SK-N-SH (cell line): ENCODE results near the gene GPATCH4. TPM values are rescaled to one million over a fixed set of nuclear protein-coding genes. Genes with fewer than 3 reads are reported as not detected.

Experiments
- CTCF ChIA-PET: fragments of 300-600, 350-600 bp; formaldehyde crosslinking; extraction: SDS; loops from one replicate; lab custom pipeline; 2021; lab: Yijun Ruan, JAX
- POLR2A ChIA-PET: fragments of 350-600 bp; sonication (Branson Sonifier 250); formaldehyde crosslinking; extraction: SDS; loops from one replicate; lab custom pipeline; 2020; ENCODE audit warnings: antibody characterized with exemption, inconsistent platforms; lab: Yijun Ruan, JAX
- DNase-seq: peaks from one replicate; pipeline ENCODE4 v3.0.0; 2012
- H2AFZ ChIP-seq: fragments of 200-600 bp; sonication (generic); 2 replicates; pipeline ENCODE4 v1.8.1; 2016; ENCODE audit warnings: antibody characterized with exemption, mild to moderate bottlenecking, low read depth
- H3F3A ChIP-seq: fragments of 200-600 bp; sonication (generic); replicated peaks from 2 replicates; pipeline ENCODE3; 2016; ENCODE audit warnings: antibody characterized with exemption, mild to moderate bottlenecking; ENCODE audit not compliant: insufficient read depth
- H3K27ac ChIP-seq, 2 experiments: fragments of 200-500 bp in 1 of 2; fragments of 200-600 bp in 1 of 2; sonication (Bioruptor generic) in 1 of 2; sonication (generic), shearing (Covaris generic) in 1 of 2; 2 replicates each; pipeline versions ENCODE4 v1.5.1 to v1.6.1; 2014 to 2016; ENCODE audit warnings: low read depth in 2 of 2, inconsistent platforms in 1 of 2, low read length in 1 of 2, mild to moderate bottlenecking in 1 of 2, mixed read lengths in 1 of 2
- H3K27me3 ChIP-seq: fragments of 200-600 bp; sonication (generic), shearing (Covaris generic); 2 replicates; pipeline ENCODE4 v1.6.1; 2016; ENCODE audit warnings: mixed run types; ENCODE audit not compliant: insufficient read depth
- H3K36me3 ChIP-seq, 2 experiments: fragments of 200-500 bp in 1 of 2; fragments of 200-600 bp in 1 of 2; sonication (Bioruptor generic) in 1 of 2; sonication (generic) in 1 of 2; replicated peaks in 1 of 2; 2 replicates each; pipeline versions ENCODE3 to v1.5.1; 2014 to 2016; ENCODE audit warnings: low read length in 1 of 2, mild to moderate bottlenecking in 1 of 2; ENCODE audit not compliant: insufficient read depth in 2 of 2, control insufficient read depth in 1 of 2
- H3K4me1 ChIP-seq, 2 experiments: fragments of 200-500 bp in 1 of 2; fragments of 200-600 bp in 1 of 2; sonication (Bioruptor generic) in 1 of 2; sonication (generic), shearing (Covaris generic) in 1 of 2; 2 replicates each; pipeline versions ENCODE4 v1.5.1 to v1.6.1; 2014 to 2016; ENCODE audit warnings: low read depth in 1 of 2, low read length in 1 of 2, mixed run types in 1 of 2; ENCODE audit not compliant: insufficient read depth in 2 of 2, control insufficient read depth in 1 of 2
- H3K4me2 ChIP-seq: fragments of 200-600 bp; sonication (generic), shearing (Covaris generic); 2 replicates; pipeline ENCODE4 v1.6.1; 2017; ENCODE audit warnings: mixed run types
- H3K4me3 ChIP-seq, 2 experiments: fragments of 200-500 bp in 1 of 2; fragments of 200-600 bp in 1 of 2; sonication (Bioruptor generic) in 1 of 2; sonication (generic), shearing (Covaris generic) in 1 of 2; 2 replicates each; pipeline versions ENCODE4 v1.5.1 to v1.8.1; 2014 to 2016; ENCODE audit warnings: low read depth in 2 of 2, inconsistent platforms in 1 of 2, low read length in 1 of 2, mild to moderate bottlenecking in 1 of 2, mixed read lengths in 1 of 2, moderate library complexity in 1 of 2
- H3K79me2 ChIP-seq: fragments of 200-600 bp; sonication (generic); 2 replicates; pipeline ENCODE4 v1.8.1; 2017; ENCODE audit warnings: mild to moderate bottlenecking; ENCODE audit not compliant: insufficient read depth
- H3K9ac ChIP-seq: fragments of 200-600 bp; sonication (generic); 2 replicates; pipeline ENCODE4 v1.6.1; 2017; ENCODE audit warnings: mixed run types
- H3K9me2 ChIP-seq: fragments of 200-600 bp; sonication (generic); 2 replicates; pipeline ENCODE4 v1.6.1; 2017; ENCODE audit warnings: mixed run types
- H3K9me3 ChIP-seq: fragments of 200-600 bp; sonication (generic); 2 replicates; pipeline ENCODE4 v1.6.1; 2017; ENCODE audit warnings: mixed run types, mild to moderate bottlenecking, moderate library complexity
- H4K20me1 ChIP-seq: fragments of 200-600 bp; sonication (generic); 2 replicates; pipeline ENCODE4 v1.6.1; 2017; ENCODE audit warnings: mild to moderate bottlenecking, mixed run types; ENCODE audit not compliant: insufficient read depth
- CTCF ChIP-seq: fragments of 200-600 bp; sonication (generic); IDR thresholded peaks from 2 replicates; pipeline ENCODE4 v1.6.1; 2017; ENCODE audit warnings: antibody characterized with exemption, mild to moderate bottlenecking, moderate library complexity
- EZH2phosphoT487 ChIP-seq: fragments of 200-600 bp; sonication (generic); IDR thresholded peaks from 2 replicates; pipeline ENCODE4 v1.6.1; 2017; ENCODE audit warnings: low read depth, mixed run types, mild to moderate bottlenecking, antibody characterized with exemption, moderate library complexity, borderline replicate concordance
- FOSL2 ChIP-seq: IDR thresholded peaks from 2 replicates; pipeline ENCODE4 v1.4.0; 2012; ENCODE audit warnings: low read depth, mild to moderate bottlenecking, moderate library complexity, borderline replicate concordance
- FOXM1 ChIP-seq: IDR thresholded peaks from 2 replicates; pipeline ENCODE4 v1.4.0; 2012; ENCODE audit warnings: low read depth, mild to moderate bottlenecking
- GATA2 ChIP-seq: sonication (generic); formaldehyde crosslinking; IDR thresholded peaks from 2 replicates; pipeline ENCODE4 v1.5.0; 2020; ENCODE audit warnings: mild to moderate bottlenecking, missing genetic modification reagents
- MAX ChIP-seq: IDR thresholded peaks from 2 replicates; pipeline ENCODE4 v1.4.0; 2012; ENCODE audit warnings: low read depth
- NFIC ChIP-seq: IDR thresholded peaks from 2 replicates; pipeline ENCODE4 v1.4.0; 2012; ENCODE audit warnings: borderline replicate concordance
- NRF1 ChIP-seq: IDR thresholded peaks from 2 replicates; pipeline ENCODE4 v1.6.1; 2012; ENCODE audit warnings: low read depth, mild to moderate bottlenecking, low read length
- PBX3 ChIP-seq: IDR thresholded peaks from 2 replicates; pipeline ENCODE4; 2012
- RAD21 ChIP-seq: IDR thresholded peaks from 2 replicates; pipeline ENCODE4 v1.6.1; 2012; ENCODE audit warnings: mild to moderate bottlenecking, low read length
- RCOR1 ChIP-seq: fragments of 150-350 bp; IDR thresholded peaks from 2 replicates; pipeline ENCODE4 v1.6.1; 2017; ENCODE audit warnings: antibody characterized with exemption, low read length
- RFX5 ChIP-seq: IDR thresholded peaks from 2 replicates; pipeline ENCODE4 v1.6.1; 2012; ENCODE audit warnings: mild to moderate bottlenecking, improper control_type of control experiment, low read length
- SIN3A ChIP-seq: IDR thresholded peaks from 2 replicates; pipeline ENCODE4 v1.6.1; 2012; ENCODE audit warnings: low read depth, mild to moderate bottlenecking, low read length, moderate library complexity, borderline replicate concordance
- SMC3 ChIP-seq: IDR thresholded peaks from 2 replicates; pipeline ENCODE4 v1.6.1; 2012; ENCODE audit warnings: low read depth, low read length, improper control_type of control experiment
- TCF12 ChIP-seq: IDR thresholded peaks from 2 replicates; pipeline ENCODE4 v1.4.0; 2012
- USF2 ChIP-seq: fragments of 150-350 bp; IDR thresholded peaks from 2 replicates; pipeline ENCODE4 v1.6.1; 2017; ENCODE audit warnings: antibody characterized with exemption, low read length, low read depth, borderline replicate concordance
- ZBTB33 ChIP-seq: IDR thresholded peaks from 2 replicates; pipeline ENCODE4 v1.4.0; 2012; ENCODE audit warnings: low read depth, borderline replicate concordance
- WGBS: methylation state at CpG from one replicate; pipeline ENCODE4 v1.1.6; 2017; ENCODE audit warnings: low lambda C conversion rate; 5-methylcytosine and 5-hydroxymethylcytosine counted together
- polyA plus RNA-seq, 3 experiments: library from polyadenylated mRNA; depleted of rRNA; stranded (reverse); fragments of >200 nt; gene quantifications; 2 replicates each; pipeline ENCODE4 v1.2.3, GENCODE V29; 2012
- TF ChIP-seq, protein P1 (sequence below): IDR thresholded peaks from 2 replicates; pipeline ENCODE4 v1.6.1; 2012; ENCODE audit warnings: mild to moderate bottlenecking, low read depth, low read length, moderate library complexity
- TF ChIP-seq, protein P2 (sequence below): IDR thresholded peaks from 2 replicates; pipeline ENCODE4 v1.4.0; 2012; ENCODE audit warnings: low read depth, borderline replicate concordance

GPATCH4 gene
- polyA plus RNA-seq, 1 of the 3 experiments (the other 2 are of a cell fraction) = 36.6 TPM

GRCh38 chr1:156629823-156630449 is 28.7 kb upstream of the GPATCH4 start (continued):
- TF ChIP-seq GATA2 (CRISPR knock-in tag) (no peak), TCF12 (no peak), SIN3A (no peak), ZBTB33 (no peak)

- Histone ChIP-seq H3K36me3 (no peaks in the 10 kb centered on the region), H3K9ac (no peak overlapping the region), H3K4me1 (peaks cover 0 to 13% of the 10 kb centered on the region in 2 experiments; a peak in 1 of 4 replicates), H4K20me1 (no peaks in the 10 kb centered on the region), H3K4me2 (no peak overlapping the region), H3F3A (peaks cover 5% of the 10 kb centered on the region), H3K27me3 (peaks cover 35% of the 10 kb centered on the region), H3K4me3 (no peak overlapping the region; a peak in 1 of 4 replicates), H3K9me3 (no peaks in the 10 kb centered on the region), H3K79me2 (no peaks in the 10 kb centered on the region), H3K27ac (no peak overlapping the region), H3K9me2 (no peaks in the 10 kb centered on the region), H2AFZ (no peak overlapping the region)
- POLR2A ChIA-PET = interaction anchor here (0.6 to 1.7 kb wide), 3 partner anchors 29 to 80 kb away, joined by 3 to 7 read pairs (median 5); partner anchors contain the start of gene NES
- CTCF ChIA-PET = interaction anchor here (0.6 to 18.0 kb wide), 29 partner anchors 8 to 315 kb away, joined by 3 to 643 read pairs (median 6); partner anchors contain the start of genes BCAN, CRABP2, GPATCH4 and HAPLN2
- DNase-seq = peak; percentile 60
- 96% methylated on average over 2 of the region's 2 CpGs for WGBS
- TF ChIP-seq RFX5 (no peak), PBX3 (peak; percentile 78), FOXM1 (no peak), USF2 (no peak), NFIC (no peak), EZH2phosphoT487 (no peak), SMC3 (peak; percentile 79), RCOR1 (no peak), RAD21 (peak; percentile 70), CTCF (peak; percentile 79), FOSL2 (no peak), NRF1 (no peak), MAX (0 out of 2 replicates have a peak, but pooled peaks have one; percentile 25), TCF12 (no peak)
- TF ChIP-seq, protein P1, sequence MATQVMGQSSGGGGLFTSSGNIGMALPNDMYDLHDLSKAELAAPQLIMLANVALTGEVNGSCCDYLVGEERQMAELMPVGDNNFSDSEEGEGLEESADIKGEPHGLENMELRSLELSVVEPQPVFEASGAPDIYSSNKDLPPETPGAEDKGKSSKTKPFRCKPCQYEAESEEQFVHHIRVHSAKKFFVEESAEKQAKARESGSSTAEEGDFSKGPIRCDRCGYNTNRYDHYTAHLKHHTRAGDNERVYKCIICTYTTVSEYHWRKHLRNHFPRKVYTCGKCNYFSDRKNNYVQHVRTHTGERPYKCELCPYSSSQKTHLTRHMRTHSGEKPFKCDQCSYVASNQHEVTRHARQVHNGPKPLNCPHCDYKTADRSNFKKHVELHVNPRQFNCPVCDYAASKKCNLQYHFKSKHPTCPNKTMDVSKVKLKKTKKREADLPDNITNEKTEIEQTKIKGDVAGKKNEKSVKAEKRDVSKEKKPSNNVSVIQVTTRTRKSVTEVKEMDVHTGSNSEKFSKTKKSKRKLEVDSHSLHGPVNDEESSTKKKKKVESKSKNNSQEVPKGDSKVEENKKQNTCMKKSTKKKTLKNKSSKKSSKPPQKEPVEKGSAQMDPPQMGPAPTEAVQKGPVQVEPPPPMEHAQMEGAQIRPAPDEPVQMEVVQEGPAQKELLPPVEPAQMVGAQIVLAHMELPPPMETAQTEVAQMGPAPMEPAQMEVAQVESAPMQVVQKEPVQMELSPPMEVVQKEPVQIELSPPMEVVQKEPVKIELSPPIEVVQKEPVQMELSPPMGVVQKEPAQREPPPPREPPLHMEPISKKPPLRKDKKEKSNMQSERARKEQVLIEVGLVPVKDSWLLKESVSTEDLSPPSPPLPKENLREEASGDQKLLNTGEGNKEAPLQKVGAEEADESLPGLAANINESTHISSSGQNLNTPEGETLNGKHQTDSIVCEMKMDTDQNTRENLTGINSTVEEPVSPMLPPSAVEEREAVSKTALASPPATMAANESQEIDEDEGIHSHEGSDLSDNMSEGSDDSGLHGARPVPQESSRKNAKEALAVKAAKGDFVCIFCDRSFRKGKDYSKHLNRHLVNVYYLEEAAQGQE = peak; percentile 90
- TF ChIP-seq, protein P2, sequence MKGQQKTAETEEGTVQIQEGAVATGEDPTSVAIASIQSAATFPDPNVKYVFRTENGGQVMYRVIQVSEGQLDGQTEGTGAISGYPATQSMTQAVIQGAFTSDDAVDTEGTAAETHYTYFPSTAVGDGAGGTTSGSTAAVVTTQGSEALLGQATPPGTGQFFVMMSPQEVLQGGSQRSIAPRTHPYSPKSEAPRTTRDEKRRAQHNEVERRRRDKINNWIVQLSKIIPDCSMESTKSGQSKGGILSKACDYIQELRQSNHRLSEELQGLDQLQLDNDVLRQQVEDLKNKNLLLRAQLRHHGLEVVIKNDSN = no peak
Measured at GRCh38 chr1:156627313-156627880, 26.1 kb upstream of the GPATCH4 start.
